Sciatic nerve (tissue), 2 donors: Measurements from ENCODE around the gene MRPL49. TPM values are rescaled to one million over a fixed set of nuclear protein-coding genes. Genes with fewer than 3 reads are reported as not detected.

Source experiments
- ATAC-seq: fragments of 200-7000 bp; cut with Tn5 transposase; one replicate; pipeline ENCODE4 v1.9.1; 2020; ENCODE audit warnings: mild to moderate bottlenecking, moderate library complexity
- DNase-seq: peaks from one replicate; pipeline ENCODE4 v3.0.0-alpha.2; 2020; ENCODE audit warnings: low spot score
- intact Hi-C: fragments of 100-400 bp; cut with DNase I; formaldehyde crosslinking; loops from one replicate; pipeline ENCODE4 v1.14.2; 2022
- total RNA-seq: library from RNA; stranded (reverse); fragmentation: NEBNext Ultra II Directional; extraction: Animal tissue kit (Norgen Biotek cat#: 25700); gene quantifications from one replicate; pipeline ENCODE4 v1.2.1, GENCODE V29; 2021
- donor health status: DM: no; HTN: no; CAD: no.
- donor health status: DM: no; HTN: no; CAD: no.

The MRPL49 gene
- 32.1 TPM for total RNA-seq

GRCh38 chr11:65121865-65122696 lies at the start of gene MRPL49, which contains the start of gene FAU:
Gene MRPL49, plus strand, starts transcription at chr11:65122321. Its CDS starts 26 bp downstream, at chr11:65122347.
Gene FAU, minus strand, starts transcription at chr11:65122134. Its CDS starts 321 bp downstream, at chr11:65121813.
- intact Hi-C loops = no loop called here
- ATAC-seq (peak; percentile 95), DNase-seq (peak; percentile 98)

GRCh38 chr11:65072631-65072966 lies 49.5 kb upstream of the MRPL49 start:
- ATAC-seq = no peak
- DNase-seq = no peak
- intact Hi-C loops = no loop called here

- intact Hi-C loops = no loop called here
- DNase-seq (no peak), ATAC-seq (no peak)
Observed at GRCh38 chr11:65077451-65077850, 44.7 kb upstream of the MRPL49 start.

GRCh38 chr11:65078151-65078550 lies 44.0 kb upstream of the MRPL49 start:
- ATAC-seq (no peak), DNase-seq (no peak)
- intact Hi-C loops = no loop called here

GRCh38 chr11:65078786-65079342 lies 43.3 kb upstream of the MRPL49 start:
- no peak for DNase-seq
- no peak for ATAC-seq
- intact Hi-C loops = no loop called here

GRCh38 chr11:65083134-65083833 lies 38.8 kb upstream of the MRPL49 start:
- intact Hi-C loops = no loop called here
- ATAC-seq (no peak), DNase-seq (no peak)

GRCh38 chr11:65083834-65084597 lies 38.1 kb upstream of the MRPL49 start, which contains the start of the genes CDCA5 and ZFPL1:
Gene CDCA5, minus strand, starts transcription at chr11:65084040. Its CDS starts 62 bp downstream, at chr11:65083978.
Gene ZFPL1, plus strand, starts transcription at chr11:65084222. Its CDS starts 477 bp downstream, at chr11:65084699.
- ATAC-seq (peak; percentile 99), DNase-seq (peak; percentile 97)
- intact Hi-C loops = no loop called here

GRCh38 chr11:65084598-65085375 lies 37.3 kb upstream of the MRPL49 start:
- DNase-seq (no peak), ATAC-seq (peak; percentile 2)
- intact Hi-C loops = no loop called here

GRCh38 chr11:65085446-65085845 lies 36.7 kb upstream of the MRPL49 start:
- DNase-seq (no peak), ATAC-seq (no peak)
- intact Hi-C loops = no loop called here

- intact Hi-C loops = no loop called here
- DNase-seq (no peak), ATAC-seq (no peak)
Observed at GRCh38 chr11:65086809-65087208, 35.3 kb upstream of the MRPL49 start.

GRCh38 chr11:65087216-65087615 lies 34.9 kb upstream of the MRPL49 start:
- intact Hi-C loops = no loop called here
- ATAC-seq (no peak), DNase-seq (no peak)

GRCh38 chr11:65087827-65088226 lies 34.3 kb upstream of the MRPL49 start:
- no peak for ATAC-seq
- DNase-seq = no peak
- intact Hi-C loops = no loop called here

GRCh38 chr11:65089621-65090020 lies 32.5 kb upstream of the MRPL49 start:
- ATAC-seq = no peak
- DNase-seq = no peak
- intact Hi-C loops = no loop called here

- intact Hi-C loops = no loop called here
- no peak for DNase-seq
- no peak for ATAC-seq
Observed at GRCh38 chr11:65090628-65091027, 31.5 kb upstream of the MRPL49 start.

- intact Hi-C loops = no loop called here
- ATAC-seq (no peak), DNase-seq (no peak)
Observed at GRCh38 chr11:65095427-65095826, 26.7 kb upstream of the MRPL49 start.

- DNase-seq = peak; percentile 90
- intact Hi-C loops = no loop called here
- peak; percentile 97 for ATAC-seq
Observed at GRCh38 chr11:65095974-65096806, 25.9 kb upstream of the MRPL49 start, which contains the start of gene VPS51. Gene VPS51, plus strand, starts transcription at chr11:65096214. Its CDS starts 37 bp downstream, at chr11:65096251.

- ATAC-seq (no peak), DNase-seq (no peak)
- intact Hi-C loops = no loop called here
Observed at GRCh38 chr11:65096926-65097325, 25.2 kb upstream of the MRPL49 start.
